Loucy (cell line): ENCODE measurements around the gene DGKQ.

Experiments
- H2AFZ ChIP-seq: fragments of 200-600 bp; sonication (generic); 2 replicates; pipeline ENCODE4 v1.6.0; 2016; ENCODE audit warnings: antibody characterized with exemption, mild to moderate bottlenecking, low read length, moderate library complexity
- H3F3A ChIP-seq: fragments of 200-600 bp; 2 replicates; pipeline ENCODE4 v1.6.0; 2016; ENCODE audit warnings: antibody characterized with exemption, low read depth, mild to moderate bottlenecking
- H3K27me3 ChIP-seq: fragments of 200-600 bp; sonication (generic); 2 replicates; pipeline ENCODE4 v1.6.1; 2014; ENCODE audit warnings: low read length, mild to moderate bottlenecking; ENCODE audit not compliant: insufficient read depth, poor library complexity, severe bottlenecking
- H3K36me3 ChIP-seq: fragments of 200-600 bp; sonication (generic); 2 replicates; pipeline ENCODE4 v1.6.1; 2016; ENCODE audit warnings: low read length; ENCODE audit not compliant: insufficient read depth
- H3K4me1 ChIP-seq: fragments of 200-600 bp; sonication (generic); 2 replicates; pipeline ENCODE4 v1.5.1; 2014; ENCODE audit warnings: low read length, mild to moderate bottlenecking; ENCODE audit not compliant: insufficient read depth, poor library complexity, severe bottlenecking
- H3K4me2 ChIP-seq: fragments of 200-600 bp; sonication (generic); 2 replicates; pipeline ENCODE4 v1.6.0; 2014; ENCODE audit warnings: antibody characterized with exemption, low read length, low read depth, mild to moderate bottlenecking; ENCODE audit not compliant: poor library complexity, severe bottlenecking
- H3K4me3 ChIP-seq: fragments of 200-600 bp; sonication (generic); 2 replicates; pipeline ENCODE4 v1.5.1; 2014; ENCODE audit warnings: low read length, mild to moderate bottlenecking, mixed read lengths; ENCODE audit not compliant: poor library complexity, severe bottlenecking
- H3K79me2 ChIP-seq: fragments of 200-600 bp; sonication (generic); 2 replicates; pipeline ENCODE4 v1.6.1; 2014; ENCODE audit warnings: low read length; ENCODE audit not compliant: insufficient read depth
- H3K9ac ChIP-seq: fragments of 200-600 bp; sonication (generic); 2 replicates; pipeline ENCODE4 v1.6.0; 2014; ENCODE audit warnings: mild to moderate bottlenecking, low read depth, low read length, moderate library complexity; ENCODE audit not compliant: poor library complexity, severe bottlenecking
- H3K9me2 ChIP-seq: fragments of 200-600 bp; sonication (generic); replicated peaks from 2 replicates; pipeline ENCODE4 v1.6.1; 2016; ENCODE audit warnings: low read depth, low read length, mixed read lengths
- H3K9me3 ChIP-seq: fragments of 200-600 bp; sonication (generic); 2 replicates; pipeline ENCODE4 v1.6.1; 2014; ENCODE audit warnings: mild to moderate bottlenecking, antibody characterized with exemption, low read length, low read depth; ENCODE audit not compliant: insufficient read depth
- H4K20me1 ChIP-seq: fragments of 200-600 bp; sonication (generic); 2 replicates; pipeline ENCODE4 v1.6.0; 2014; ENCODE audit warnings: antibody characterized with exemption, low read length, mild to moderate bottlenecking; ENCODE audit not compliant: insufficient read depth, poor library complexity, severe bottlenecking
- EZH2phosphoT487 ChIP-seq: fragments of 200-600 bp; IDR thresholded peaks from 2 replicates; pipeline ENCODE4 v1.6.1; 2018; ENCODE audit warnings: antibody characterized with exemption, mild to moderate bottlenecking, moderate library complexity, borderline replicate concordance
- TF ChIP-seq, protein P1 (sequence below): fragments of 200-600 bp; sonication (generic); conservative IDR thresholded peaks from 2 replicates; pipeline ENCODE4 v1.5.1; 2014; ENCODE audit warnings: mild to moderate bottlenecking, antibody characterized with exemption, low read length

The DGKQ gene

DNA sequence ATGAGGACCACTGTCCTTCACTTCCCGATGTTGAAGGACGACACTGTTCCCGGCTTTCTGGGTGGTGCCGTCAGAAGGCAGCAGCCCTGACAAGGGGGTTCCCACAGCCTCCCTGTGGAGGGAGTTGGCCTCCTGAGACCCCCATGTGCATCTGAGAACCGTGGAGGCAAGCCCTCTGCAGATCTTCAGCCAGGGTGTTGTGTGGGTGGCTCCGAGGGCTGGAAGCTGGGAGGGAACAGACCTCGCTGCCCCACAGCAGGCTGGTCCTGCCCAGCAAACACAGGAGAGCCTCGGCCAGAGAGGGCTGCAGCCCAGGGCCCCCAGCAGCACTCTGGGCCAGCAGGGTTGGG, 16.2 kb downstream of the DGKQ start:
- H3K4me2 ChIP-seq, result no peak overlapping the region
- TF ChIP-seq, protein P1, sequence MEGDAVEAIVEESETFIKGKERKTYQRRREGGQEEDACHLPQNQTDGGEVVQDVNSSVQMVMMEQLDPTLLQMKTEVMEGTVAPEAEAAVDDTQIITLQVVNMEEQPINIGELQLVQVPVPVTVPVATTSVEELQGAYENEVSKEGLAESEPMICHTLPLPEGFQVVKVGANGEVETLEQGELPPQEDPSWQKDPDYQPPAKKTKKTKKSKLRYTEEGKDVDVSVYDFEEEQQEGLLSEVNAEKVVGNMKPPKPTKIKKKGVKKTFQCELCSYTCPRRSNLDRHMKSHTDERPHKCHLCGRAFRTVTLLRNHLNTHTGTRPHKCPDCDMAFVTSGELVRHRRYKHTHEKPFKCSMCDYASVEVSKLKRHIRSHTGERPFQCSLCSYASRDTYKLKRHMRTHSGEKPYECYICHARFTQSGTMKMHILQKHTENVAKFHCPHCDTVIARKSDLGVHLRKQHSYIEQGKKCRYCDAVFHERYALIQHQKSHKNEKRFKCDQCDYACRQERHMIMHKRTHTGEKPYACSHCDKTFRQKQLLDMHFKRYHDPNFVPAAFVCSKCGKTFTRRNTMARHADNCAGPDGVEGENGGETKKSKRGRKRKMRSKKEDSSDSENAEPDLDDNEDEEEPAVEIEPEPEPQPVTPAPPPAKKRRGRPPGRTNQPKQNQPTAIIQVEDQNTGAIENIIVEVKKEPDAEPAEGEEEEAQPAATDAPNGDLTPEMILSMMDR, result no peak
- TF ChIP-seq EZH2phosphoT487, result no peak
- no peaks in the 10 kb centered on the region for H3K36me3 ChIP-seq
- H3K27me3 ChIP-seq, result no peaks in the 10 kb centered on the region
- H4K20me1 ChIP-seq, result no peaks in the 10 kb centered on the region
- H3K9ac ChIP-seq, result no peak overlapping the region
- no peaks in the 10 kb centered on the region for H3K9me3 ChIP-seq
- no peaks in the 10 kb centered on the region for H3K4me1 ChIP-seq
- no peaks in the 10 kb centered on the region for H3K79me2 ChIP-seq
- no peaks in the 10 kb centered on the region for H3F3A ChIP-seq
- H3K9me2 ChIP-seq, result no peaks in the 10 kb centered on the region
- H3K4me3 ChIP-seq, result no peak overlapping the region
- no peak overlapping the region for H2AFZ ChIP-seq

DNA sequence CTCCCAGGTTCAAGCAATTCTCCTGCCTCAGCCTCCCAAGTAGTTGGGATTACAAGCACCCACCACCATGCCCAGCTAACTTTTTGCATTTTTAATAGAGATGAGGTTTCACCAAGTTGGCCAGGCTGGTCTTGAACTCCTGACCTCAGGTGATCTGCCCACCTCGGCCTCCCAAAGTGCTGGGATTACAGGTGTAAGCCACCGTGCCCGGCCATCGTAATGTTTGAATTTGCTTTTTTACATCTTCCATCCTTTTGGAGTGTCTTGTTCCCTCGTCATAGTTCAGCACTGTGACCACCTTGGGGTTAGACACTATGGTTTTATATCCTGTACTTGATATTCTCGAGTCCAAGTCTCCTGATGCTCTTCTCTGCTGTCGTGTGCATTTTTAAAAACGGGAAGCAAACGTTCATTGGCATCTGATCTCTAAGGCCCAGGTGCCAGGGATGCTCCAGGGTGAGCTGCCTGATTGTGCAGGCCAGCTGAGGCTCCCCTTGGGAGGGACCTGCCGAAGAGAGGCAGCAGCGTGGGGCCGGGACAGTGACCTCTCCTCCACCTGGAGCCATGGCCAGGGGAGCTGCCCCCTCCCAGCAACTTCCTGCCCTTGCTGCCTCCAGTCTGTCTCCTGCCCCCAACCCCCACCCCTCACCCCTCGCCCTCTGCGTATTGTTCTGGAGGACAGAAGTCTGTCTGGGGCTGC, 16.7 kb downstream of the DGKQ start:
- Histone ChIP-seq H3K4me3 (no peak overlapping the region), H3K4me2 (no peak overlapping the region), H3F3A (no peaks in the 10 kb centered on the region), H3K9ac (no peak overlapping the region), H3K27me3 (no peaks in the 10 kb centered on the region), H3K9me3 (no peaks in the 10 kb centered on the region), H2AFZ (no peak overlapping the region), H3K4me1 (no peaks in the 10 kb centered on the region), H3K79me2 (no peaks in the 10 kb centered on the region), H3K9me2 (no peaks in the 10 kb centered on the region), H3K36me3 (no peaks in the 10 kb centered on the region), H4K20me1 (no peaks in the 10 kb centered on the region)
- TF ChIP-seq, protein P1, result no peak
- TF ChIP-seq EZH2phosphoT487, result no peak

DNA sequence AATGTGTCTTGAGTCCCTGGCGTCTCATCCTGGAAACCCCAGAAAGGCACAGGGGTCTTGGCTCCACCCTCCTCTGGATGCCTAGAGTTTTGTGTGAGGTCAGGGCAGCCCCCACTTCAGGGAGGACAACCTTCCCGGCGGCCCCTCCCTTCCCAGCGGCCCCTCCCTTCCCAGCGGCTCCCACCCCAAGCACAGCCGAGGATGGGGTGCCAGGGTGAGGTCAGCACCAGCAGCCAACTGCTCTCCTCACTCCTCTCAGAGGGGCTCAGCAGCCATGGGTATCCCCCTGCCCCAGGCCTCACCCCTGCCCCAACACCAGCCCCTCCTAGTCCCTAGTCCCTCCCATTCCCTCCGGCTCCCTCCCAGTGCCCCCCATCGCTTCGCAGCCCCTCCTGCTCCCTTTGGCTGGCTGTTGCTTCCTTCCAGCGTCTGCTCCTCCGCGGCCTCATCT, 17.4 kb downstream of the DGKQ start:
- H3K9ac ChIP-seq, result no peak overlapping the region
- H3K4me2 ChIP-seq, result no peak overlapping the region
- H3K79me2 ChIP-seq, result no peaks in the 10 kb centered on the region
- no peaks in the 10 kb centered on the region for H3K36me3 ChIP-seq
- TF ChIP-seq EZH2phosphoT487, result no peak
- TF ChIP-seq, protein P1, result no peak
- no peaks in the 10 kb centered on the region for H3K9me3 ChIP-seq
- no peaks in the 10 kb centered on the region for H3K9me2 ChIP-seq
- no peaks in the 10 kb centered on the region for H3K27me3 ChIP-seq
- no peaks in the 10 kb centered on the region for H3K4me1 ChIP-seq
- H3F3A ChIP-seq, result no peaks in the 10 kb centered on the region
- no peak overlapping the region for H2AFZ ChIP-seq
- H3K4me3 ChIP-seq, result no peak overlapping the region
- no peaks in the 10 kb centered on the region for H4K20me1 ChIP-seq
